IMR-90 (cell line): ENCODE results near the gene BACE1. TPM values are rescaled to one million over a fixed set of nuclear protein-coding genes. Genes with fewer than 3 reads are reported as not detected.
A peak's percentile ranks its signal among the peaks of the same experiment; 100 is the strongest.
"Not testable (repeated sequence)": the region's sequence is repeated elsewhere in the genome, so short reads cannot be mapped to it uniquely, and the experiment has no call there.

Experiments
- ATAC-seq: fragments of 200-7000 bp; cut with Tn5 transposase; 2 replicates; pipeline ENCODE4 v1.9.1; 2020; ENCODE audit warnings: low read depth, mild to moderate bottlenecking, moderate library complexity
- BruUV-seq: library from RNA; stranded (reverse); fragments of 400-500 nt; replicated peaks from 2 replicates; lab custom pipeline; 2021; lab: Mats Ljungman, UMichigan
- CTCF ChIA-PET: fragments of 300-600 bp; formaldehyde crosslinking; extraction: SDS; loops from one replicate; lab custom pipeline; 2021; ENCODE audit warnings: antibody characterized with exemption; lab: Yijun Ruan, JAX
- POLR2A ChIA-PET: fragments of 300-600 bp; sonication (Branson Sonifier 250); formaldehyde crosslinking; loops from one replicate; lab custom pipeline; 2022; ENCODE audit warnings: antibody characterized with exemption; ENCODE audit not compliant: unreplicated experiment; lab: Charles Lee
- DNase-seq: peaks from one replicate; pipeline ENCODE4 v3.0.0; 2013
- H2AFZ ChIP-seq: replicated peaks from 2 replicates; pipeline ENCODE3; 2013; ENCODE audit warnings: low read length, mild to moderate bottlenecking; ENCODE audit not compliant: poor library complexity
- H2AK5ac ChIP-seq: 2 replicates; pipeline ENCODE4 v1.6.1; 2013; ENCODE audit warnings: low read depth, low read length, inconsistent platforms
- H2AK9ac ChIP-seq: replicated peaks from 2 replicates; pipeline ENCODE3; 2013; ENCODE audit warnings: mild to moderate bottlenecking, low read depth, low read length, moderate library complexity; ENCODE audit not compliant: poor library complexity
- H2BK120ac ChIP-seq: 2 replicates; pipeline ENCODE4 v1.6.1; 2013; ENCODE audit warnings: low read depth, low read length, inconsistent platforms
- H2BK15ac ChIP-seq: 3 replicates; pipeline ENCODE4 v1.6.1; 2013; ENCODE audit warnings: low read depth, low read length, inconsistent platforms
- H2BK20ac ChIP-seq: 2 replicates; pipeline ENCODE4 v1.6.1; 2013; ENCODE audit warnings: low read depth, mild to moderate bottlenecking, inconsistent platforms, low read length, moderate library complexity
- H2BK5ac ChIP-seq: 2 replicates; pipeline ENCODE4 v1.6.1; 2013; ENCODE audit warnings: mild to moderate bottlenecking, low read depth, low read length, inconsistent platforms; ENCODE audit not compliant: poor library complexity, severe bottlenecking
- H3K14ac ChIP-seq: replicated peaks from 2 replicates; pipeline ENCODE4 v1.6.1; 2013; ENCODE audit warnings: low read depth, low read length, inconsistent platforms
- H3K18ac ChIP-seq: 2 replicates; pipeline ENCODE4 v1.6.1; 2013; ENCODE audit warnings: low read depth, low read length, control low read depth
- H3K23ac ChIP-seq: 2 replicates; pipeline ENCODE4 v1.6.1; 2013; ENCODE audit warnings: low read depth, low read length, inconsistent platforms
- H3K27ac ChIP-seq: 2 replicates; pipeline ENCODE4 v1.5.1; 2013; ENCODE audit warnings: mild to moderate bottlenecking, control low read depth, low read length; ENCODE audit not compliant: insufficient read depth
- H3K27me3 ChIP-seq: 2 replicates; pipeline ENCODE4 v1.6.1; 2013; ENCODE audit warnings: low read length; ENCODE audit not compliant: control insufficient read depth, insufficient read depth
- H3K36me3 ChIP-seq: 2 replicates; pipeline ENCODE4 v1.6.1; 2013; ENCODE audit warnings: low read length, mixed read lengths; ENCODE audit not compliant: control insufficient read depth, insufficient read depth
- H3K4ac ChIP-seq: 2 replicates; pipeline ENCODE4 v1.6.1; 2013; ENCODE audit warnings: low read depth, low read length, inconsistent platforms
- H3K4me1 ChIP-seq: 2 replicates; pipeline ENCODE4 v1.6.1; 2013; ENCODE audit warnings: low read length, mixed read lengths; ENCODE audit not compliant: control insufficient read depth, insufficient read depth
- H3K4me2 ChIP-seq: 2 replicates; pipeline ENCODE4 v1.6.1; 2013; ENCODE audit warnings: low read depth, mild to moderate bottlenecking, control low read depth, low read length, moderate library complexity
- H3K4me3 ChIP-seq: 2 replicates; pipeline ENCODE4 v1.5.1; 2013; ENCODE audit warnings: low read depth, mild to moderate bottlenecking, control low read depth, low read length, moderate library complexity; ENCODE audit not compliant: insufficient read depth
- H3K56ac ChIP-seq: 2 replicates; pipeline ENCODE4 v1.6.1; 2013; ENCODE audit warnings: low read length, inconsistent platforms; ENCODE audit not compliant: insufficient read depth; ENCODE audit errors: extremely low read depth
- H3K79me1 ChIP-seq, 2 experiments: 2 replicates each; pipeline ENCODE4 v1.6.1; 2013; ENCODE audit warnings: low read length in 2 of 2, inconsistent platforms in 1 of 2, low read depth in 1 of 2
- H3K9ac ChIP-seq: 2 replicates; pipeline ENCODE4 v1.6.1; 2013; ENCODE audit warnings: low read depth, low read length, control low read depth
- H3K9me1 ChIP-seq: 2 replicates; pipeline ENCODE4 v1.6.1; 2013; ENCODE audit warnings: low read length, inconsistent platforms; ENCODE audit not compliant: insufficient read depth
- H3K9me3 ChIP-seq: 2 replicates; pipeline ENCODE4 v1.6.1; 2013; ENCODE audit warnings: low read length; ENCODE audit not compliant: control insufficient read depth, insufficient read depth
- H4K20me1 ChIP-seq: 2 replicates; pipeline ENCODE4 v1.6.1; 2013; ENCODE audit warnings: low read length, inconsistent platforms; ENCODE audit not compliant: insufficient read depth
- H4K5ac ChIP-seq: 2 replicates; pipeline ENCODE4 v1.6.1; 2013; ENCODE audit warnings: mild to moderate bottlenecking, low read depth, low read length, control low read depth
- H4K8ac ChIP-seq, 2 experiments: 2 replicates each; pipeline ENCODE4 v1.6.1; 2013; ENCODE audit warnings: low read depth in 2 of 2, low read length in 2 of 2, control low read depth in 1 of 2, inconsistent platforms in 1 of 2
- H4K91ac ChIP-seq: 2 replicates; pipeline ENCODE4 v1.6.1; 2013; ENCODE audit warnings: low read depth, low read length, inconsistent platforms; ENCODE audit not compliant: insufficient read depth
- WGBS, 2 experiments: methylation state at CpG; one replicate each; pipeline versions ENCODE4 v1.1.5 to v1.1.7; 2013; ENCODE audit warnings: missing lambda C conversion rate in 2 of 2; ENCODE audit not compliant: insufficient read length in 1 of 2; ENCODE audit errors: extremely low coverage in 2 of 2; 5-methylcytosine and 5-hydroxymethylcytosine counted together
- dilution Hi-C: fragments of 300-500 bp; cut with HindIII; formaldehyde crosslinking; loops from one replicate; pipeline ENCODE4 v1.14.3; 2018; ENCODE audit warnings: low sequenced_read_pairs; ENCODE audit not compliant: unreplicated experiment
- in situ Hi-C: fragments of 300-500 bp; cut with MboI; formaldehyde crosslinking; loops from 3 replicates; pipeline ENCODE4 v1.14.3; 2019; ENCODE audit warnings: low sequenced_read_pairs, inconsistent platforms, mixed read lengths
- intact Hi-C: fragments of 100-400 bp; cut with micrococcal nuclease; formaldehyde crosslinking; loops from 2 replicates; pipeline ENCODE4 v1.10.0; 2022
- polyA plus RNA-seq, 3 experiments: library from polyadenylated mRNA; depleted of rRNA; stranded (reverse); fragments of >200 nt; gene quantifications; 2 replicates each; pipeline ENCODE4 v1.2.3, GENCODE V29; 2012; ENCODE audit warnings: low replicate concordance in 1 of 3
- total RNA-seq: library from RNA; depleted of rRNA; stranded (reverse); fragments of >200 nt; gene quantifications from 2 replicates; pipeline ENCODE4 v1.2.3, GENCODE V29; 2012

BACE1 gene
- total and polyA plus RNA-seq, 2 of the 4 experiments (the other 2 are of a cell fraction) = 27.6 to 50.6 TPM

GRCh38 chr11:117327255-117327566 lies 11.2 kb upstream of the BACE1 start:
- POLR2A ChIA-PET = interaction anchor here (0.6 kb wide), 1 partner anchor 566 kb away, joined by 3 read pairs; no protein-coding TSS in a partner anchor
- peak overlapping the region; percentile 35; the same call in 1 of the 2 replicates for H3K4me2 ChIP-seq

More at GRCh38 chr11:117327255-117327566, 11.2 kb upstream of the BACE1 start:
- H3K27me3 ChIP-seq, H2BK20ac ChIP-seq, H4K91ac ChIP-seq, H3K4me1 ChIP-seq, H3K9me1 ChIP-seq, H3K56ac ChIP-seq, H3K14ac ChIP-seq, H2AK5ac ChIP-seq, in situ Hi-C loops, H3K9me3 ChIP-seq, H3K27ac ChIP-seq, intact Hi-C loops, H3K9ac ChIP-seq, H2BK120ac ChIP-seq, DNase-seq, dilution Hi-C loops, H4K5ac ChIP-seq, H2BK15ac ChIP-seq, H3K36me3 ChIP-seq, H2AK9ac ChIP-seq, BruUV-seq, H2BK5ac ChIP-seq, ATAC-seq, H3K23ac ChIP-seq, H4K20me1 ChIP-seq, H3K18ac ChIP-seq: not testable (repeated sequence)
- Histone ChIP-seq H4K8ac (peak overlapping the region in 1 of 2 experiments; percentile 81; a peak in 3 of 4 replicates), H3K4me3 (peak overlapping the region; percentile 62), H2AFZ (peak overlapping the region; percentile 94), H3K4ac (0 out of 2 replicates have a peak overlapping the region, but pooled peaks have one; percentile 40), H3K79me1 (peaks cover 13 to 30% of the 10 kb centered on the region in 2 experiments)
- 0% methylated on average over 2 of the region's 5 CpGs; no CpG with 5 or more reads in 1 of the 2 experiments for WGBS, 2 experiments
- CTCF ChIA-PET = interaction anchor here (0.6 to 1.0 kb wide), 2 partner anchors 11 to 490 kb away, joined by 3 to 4 read pairs; no protein-coding TSS in a partner anchor
